ENCODE results near the gene APOB.
"Not testable (repeated sequence)": the region's sequence is repeated elsewhere in the genome, so short reads cannot be mapped to it uniquely, and the experiment has no call there.

The APOB gene

GRCh38 chr2:21033237-21034155 is 10.4 kb downstream of the APOB start:
- DNase-seq (ENCODE audit: low spot score): no peak

- no peak for DNase-seq (ENCODE audit: low spot score)
Measured at GRCh38 chr2:21032338-21033236, 11.3 kb downstream of the APOB start.

GRCh38 chr2:21030983-21031968 is 12.6 kb downstream of the APOB start:
- DNase-seq (ENCODE audit: low spot score): no peak

- no peak for DNase-seq (ENCODE audit: low spot score)
Measured at GRCh38 chr2:21029519-21029918, 14.4 kb downstream of the APOB start.

GRCh38 chr2:21028951-21029350 is 14.9 kb downstream of the APOB start:
- DNase-seq (ENCODE audit: low spot score): not testable (repeated sequence)

- DNase-seq (ENCODE audit: low spot score): no peak
Measured at GRCh38 chr2:21028021-21028947, 15.6 kb downstream of the APOB start.

- no peak for DNase-seq (ENCODE audit: low spot score)
Measured at GRCh38 chr2:21026479-21027282, 17.2 kb downstream of the APOB start.

- DNase-seq (ENCODE audit: low spot score): no peak
Measured at GRCh38 chr2:21025690-21026478, 18.0 kb downstream of the APOB start.

- no peak for DNase-seq (ENCODE audit: low spot score)
Measured at GRCh38 chr2:21024722-21025389, 19.0 kb downstream of the APOB start.

GRCh38 chr2:21024198-21024597 is 19.7 kb downstream of the APOB start:
- DNase-seq (ENCODE audit: low spot score): no peak

- no peak for DNase-seq (ENCODE audit: low spot score)
Measured at GRCh38 chr2:21023419-21024181, 20.3 kb downstream of the APOB start.

- DNase-seq (ENCODE audit: low spot score): no peak
Measured at GRCh38 chr2:21022792-21023367, 21.0 kb downstream of the APOB start.

GRCh38 chr2:21021430-21021829 is 22.4 kb downstream of the APOB start:
- DNase-seq (ENCODE audit: low spot score): no peak

GRCh38 chr2:21020668-21021288 is 23.1 kb downstream of the APOB start:
- DNase-seq (ENCODE audit: low spot score): no peak

GRCh38 chr2:21020031-21020667 is 23.7 kb downstream of the APOB start:
- DNase-seq (ENCODE audit: low spot score): no peak

GRCh38 chr2:21019678-21020021 is 24.2 kb downstream of the APOB start:
- no peak for DNase-seq (ENCODE audit: low spot score)
